Liver (tissue), 9 donors: ENCODE measurements around the gene ZIC1. TPM values are rescaled to one million over a fixed set of nuclear protein-coding genes. Genes with fewer than 3 reads are reported as not detected.

Experiments used
- DNase-seq: peaks from one replicate; pipeline ENCODE4 v3.0.0-alpha.2; 2017; ENCODE audit warnings: low spot score
- H3K27ac ChIP-seq, 2 donors: one replicate each; pipeline ENCODE4 v1.7.0; 2013; ENCODE audit warnings: inconsistent platforms in 2 of 2, low read length in 2 of 2, control low read depth in 1 of 2, low read depth in 1 of 2, mild to moderate bottlenecking in 1 of 2
- H3K27me3 ChIP-seq, 4 donors: one replicate each; pipeline versions ENCODE4 v1.6.1 to v1.7.0; 2013; ENCODE audit warnings: low read length in 3 of 4, inconsistent platforms in 1 of 4, mild to moderate bottlenecking in 1 of 4, moderate library complexity in 1 of 4; ENCODE audit not compliant: control insufficient read depth in 4 of 4, insufficient read depth in 4 of 4
- H3K36me3 ChIP-seq, 4 donors: one replicate each; pipeline versions ENCODE4 v1.6.1 to v1.7.0; 2013; ENCODE audit warnings: low read length in 3 of 4, mild to moderate bottlenecking in 3 of 4, low read depth in 1 of 4, moderate library complexity in 1 of 4; ENCODE audit not compliant: control insufficient read depth in 4 of 4, insufficient read depth in 3 of 4
- H3K4me1 ChIP-seq, 4 donors: one replicate each; pipeline versions ENCODE4 v1.6.1 to v1.7.0; 2013; ENCODE audit warnings: low read length in 3 of 4, mild to moderate bottlenecking in 3 of 4, moderate library complexity in 1 of 4; ENCODE audit not compliant: control insufficient read depth in 4 of 4, insufficient read depth in 4 of 4
- H3K4me3 ChIP-seq, 3 donors: one replicate each; pipeline versions ENCODE4 v1.6.1 to v1.7.0; 2013; ENCODE audit warnings: low read length in 3 of 3, control low read depth in 1 of 3, low read depth in 1 of 3, mild to moderate bottlenecking in 1 of 3
- H3K9ac ChIP-seq, 2 donors: one replicate each; pipeline ENCODE4 v1.7.0; 2013; ENCODE audit warnings: low read length in 2 of 2, mild to moderate bottlenecking in 2 of 2, moderate library complexity in 2 of 2, control low read depth in 1 of 2, low read depth in 1 of 2
- H3K9me3 ChIP-seq, 4 donors: one replicate each; pipeline versions ENCODE4 v1.6.1 to v1.7.0; 2013; ENCODE audit warnings: low read length in 3 of 4; ENCODE audit not compliant: control insufficient read depth in 4 of 4
- ATF3 ChIP-seq: IDR thresholded peaks from 2 replicates; pipeline ENCODE4 v1.6.1; 2016; ENCODE audit warnings: antibody characterized with exemption
- CTCF ChIP-seq: fragments of 150-350 bp; IDR thresholded peaks from 2 replicates; pipeline ENCODE4 v1.5.1; 2017; ENCODE audit warnings: improper control_type of control experiment, low read depth, low read length; ENCODE audit not compliant: missing input control
- EGR1 ChIP-seq, 2 donors: IDR thresholded peaks; 2 replicates each; pipeline ENCODE4 v1.6.1; 2016 to 2018; ENCODE audit warnings: antibody characterized with exemption in 2 of 2, low read depth in 2 of 2
- FOXA1 ChIP-seq: IDR thresholded peaks from 2 replicates; pipeline ENCODE4 v1.6.1; 2016; ENCODE audit warnings: antibody characterized with exemption
- FOXA2 ChIP-seq: IDR thresholded peaks from 2 replicates; pipeline ENCODE4 v1.6.1; 2016; ENCODE audit warnings: antibody characterized with exemption
- GABPA ChIP-seq, 2 donors: IDR thresholded peaks in 1 of 2; conservative IDR thresholded peaks in 1 of 2; 2 replicates each; pipeline ENCODE4 v1.6.1; 2016; ENCODE audit warnings: antibody characterized with exemption in 2 of 2, mild to moderate bottlenecking in 1 of 2, moderate library complexity in 1 of 2
- HNF4A ChIP-seq, 2 donors: conservative IDR thresholded peaks; 2 replicates each; pipeline ENCODE4 v1.6.1; 2016; ENCODE audit warnings: antibody characterized with exemption in 2 of 2, mild to moderate bottlenecking in 2 of 2
- HNF4G ChIP-seq: IDR thresholded peaks from 2 replicates; pipeline ENCODE4 v1.6.1; 2016; ENCODE audit warnings: antibody characterized with exemption
- JUND ChIP-seq, 2 donors: IDR thresholded peaks; 2 replicates each; pipeline ENCODE4 v1.6.1; 2016; ENCODE audit warnings: antibody characterized with exemption in 2 of 2
- MAX ChIP-seq: IDR thresholded peaks from 2 replicates; pipeline ENCODE4 v1.6.1; 2016; ENCODE audit warnings: antibody characterized with exemption
- NR2F2 ChIP-seq: IDR thresholded peaks from 2 replicates; pipeline ENCODE4 v1.6.1; 2016; ENCODE audit warnings: antibody characterized with exemption
- RAD21 ChIP-seq, 2 donors: IDR thresholded peaks; 2 replicates each; pipeline ENCODE4 v1.6.1; 2016; ENCODE audit warnings: antibody characterized with exemption in 2 of 2, mild to moderate bottlenecking in 2 of 2
- REST ChIP-seq: IDR thresholded peaks from 2 replicates; pipeline ENCODE4 v1.6.1; 2016; ENCODE audit warnings: antibody characterized with exemption, mild to moderate bottlenecking
- RXRA ChIP-seq, 2 donors: IDR thresholded peaks; 2 replicates each; pipeline ENCODE4 v1.6.1; 2017 to 2018; ENCODE audit warnings: antibody characterized with exemption in 2 of 2, mild to moderate bottlenecking in 1 of 2
- SP1 ChIP-seq: IDR thresholded peaks from 2 replicates; pipeline ENCODE4 v1.6.1; 2018; ENCODE audit warnings: antibody characterized with exemption, mild to moderate bottlenecking
- TAF1 ChIP-seq: conservative IDR thresholded peaks from 2 replicates; pipeline ENCODE4 v1.6.1; 2016; ENCODE audit warnings: antibody characterized with exemption, mild to moderate bottlenecking
- YY1 ChIP-seq: IDR thresholded peaks from 2 replicates; pipeline ENCODE4 v1.6.1; 2016; ENCODE audit warnings: antibody characterized with exemption, mild to moderate bottlenecking
- WGBS: extraction: QIAGEN DNeasy Blood & Tissue Kit; methylation state at CpG from one replicate; pipeline ENCODE4 v1.1.7; 2013; 5-methylcytosine and 5-hydroxymethylcytosine counted together
- polyA plus RNA-seq, 2 donors: library from polyadenylated mRNA; stranded (reverse) in 1 of 2; unstranded in 1 of 2; fragments of 200-250 nt in 1 of 2; fragments of >200 nt in 1 of 2; fragmentation: Nextera tagmentation in 1 of 2; extraction: Ambion mirVana in 1 of 2; gene quantifications; one replicate each; pipeline versions ENCODE4 v1.2.1 to v1.2.3, GENCODE V29; 2013 to 2015
- total RNA-seq, 2 donors: library from RNA; depleted of rRNA; stranded (reverse); fragments of >200 nt; gene quantifications; one replicate each; pipeline ENCODE4 v1.2.3, GENCODE V29; 2014
- TF ChIP-seq, protein P1 (sequence below): IDR thresholded peaks from 2 replicates; pipeline ENCODE4 v1.6.1; 2016; ENCODE audit warnings: antibody characterized with exemption
- donor health status: healthy.
- donor health status: healthy.
- donor health status: healthy.
- donor health status: healthy.
- donor health status: healthy.

ZIC1 gene
- total and polyA plus RNA-seq, 4 donors = 4.4 TPM; not detected in 3

GRCh38 chr3:147401421-147401820 is 7.7 kb upstream of the ZIC1 start:
- no peaks in the 10 kb centered on the region for H3K9me3 ChIP-seq
- WGBS = 41% methylated on average over 1 of the region's 1 CpG
- H3K9ac ChIP-seq = no peak overlapping the region
- DNase-seq = no peak
- H3K36me3 ChIP-seq = no peaks in the 10 kb centered on the region
- peaks cover 2 to 11% (median 7%) of the 10 kb centered on the region in 4 donors for H3K4me1 ChIP-seq
- peaks cover 0 to 16% (median 4%) of the 10 kb centered on the region in 4 donors for H3K27me3 ChIP-seq
- H3K4me3 ChIP-seq = no peak overlapping the region
- no peak overlapping the region for H3K27ac ChIP-seq
- TF ChIP-seq HNF4A (conservative IDR thresholded peaks at IDR 0.05) (no peak), RAD21 (IDR thresholded peaks at IDR 0.05) (no peak), MAX (no peak), REST (no peak), NR2F2 (no peak), SP1 (no peak), CTCF (no peak), TAF1 (no peak), RXRA (IDR thresholded peaks at IDR 0.05) (no peak), YY1 (no peak), FOXA1 (no peak), HNF4G (no peak), GABPA (IDR thresholded peaks at IDR 0.05 in 1 of 2, conservative IDR thresholded peaks at IDR 0.05 in 1 of 2) (no peak), FOXA2 (no peak), JUND (IDR thresholded peaks at IDR 0.05) (no peak), EGR1 (IDR thresholded peaks at IDR 0.05; ENCODE audit: low read depth in 2 of 2) (no peak), ATF3 (no peak)
- TF ChIP-seq, protein P1, sequence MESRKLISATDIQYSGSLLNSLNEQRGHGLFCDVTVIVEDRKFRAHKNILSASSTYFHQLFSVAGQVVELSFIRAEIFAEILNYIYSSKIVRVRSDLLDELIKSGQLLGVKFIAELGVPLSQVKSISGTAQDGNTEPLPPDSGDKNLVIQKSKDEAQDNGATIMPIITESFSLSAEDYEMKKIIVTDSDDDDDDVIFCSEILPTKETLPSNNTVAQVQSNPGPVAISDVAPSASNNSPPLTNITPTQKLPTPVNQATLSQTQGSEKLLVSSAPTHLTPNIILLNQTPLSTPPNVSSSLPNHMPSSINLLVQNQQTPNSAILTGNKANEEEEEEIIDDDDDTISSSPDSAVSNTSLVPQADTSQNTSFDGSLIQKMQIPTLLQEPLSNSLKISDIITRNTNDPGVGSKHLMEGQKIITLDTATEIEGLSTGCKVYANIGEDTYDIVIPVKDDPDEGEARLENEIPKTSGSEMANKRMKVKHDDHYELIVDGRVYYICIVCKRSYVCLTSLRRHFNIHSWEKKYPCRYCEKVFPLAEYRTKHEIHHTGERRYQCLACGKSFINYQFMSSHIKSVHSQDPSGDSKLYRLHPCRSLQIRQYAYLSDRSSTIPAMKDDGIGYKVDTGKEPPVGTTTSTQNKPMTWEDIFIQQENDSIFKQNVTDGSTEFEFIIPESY = no peak
